Superior temporal gyrus (tissue), 1 donor: ENCODE data around the gene ANAPC5.
A peak's percentile ranks its signal among the peaks of the same experiment; 100 is the strongest.
"Not testable (repeated sequence)": the region's sequence is repeated elsewhere in the genome, so short reads cannot be mapped to it uniquely, and the experiment has no call there.

Experiments
- DNase-seq: peaks from one replicate; pipeline ENCODE4 v3.0.0-alpha.2; 2016; ENCODE audit errors: extremely low spot score

Gene ANAPC5

GRCh38 chr12:121284551-121285390, 67.4 kb downstream of the ANAPC5 start:
- DNase-seq: no peak

GRCh38 chr12:121283841-121284240, 68.4 kb downstream of the ANAPC5 start:
- DNase-seq: no peak

- no peak for DNase-seq
Observed at GRCh38 chr12:121283388-121283787, 68.8 kb downstream of the ANAPC5 start.

- not testable (repeated sequence) for DNase-seq
Observed at GRCh38 chr12:121282910-121283309, 69.3 kb downstream of the ANAPC5 start.

GRCh38 chr12:121282072-121282742, 70.0 kb downstream of the ANAPC5 start:
- no peak for DNase-seq

GRCh38 chr12:121281116-121281515, 71.1 kb downstream of the ANAPC5 start:
- not testable (repeated sequence) for DNase-seq

- not testable (repeated sequence) for DNase-seq
Observed at GRCh38 chr12:121280531-121280930, 71.7 kb downstream of the ANAPC5 start.

- DNase-seq: peak; percentile 61
Observed at GRCh38 chr12:121279507-121279915, 72.7 kb downstream of the ANAPC5 start.

GRCh38 chr12:121279071-121279375, 73.2 kb downstream of the ANAPC5 start:
- DNase-seq: peak; percentile 10

- DNase-seq: no peak
Observed at GRCh38 chr12:121278169-121279070, 73.8 kb downstream of the ANAPC5 start.

- no peak for DNase-seq
Observed at GRCh38 chr12:121277374-121277759, 74.8 kb downstream of the ANAPC5 start.

- no peak for DNase-seq
Observed at GRCh38 chr12:121274036-121274763, 78.0 kb downstream of the ANAPC5 start.

GRCh38 chr12:121273364-121273896, 78.8 kb downstream of the ANAPC5 start:
- no peak for DNase-seq

GRCh38 chr12:121267822-121268221, 84.4 kb downstream of the ANAPC5 start:
- no peak for DNase-seq

GRCh38 chr12:121264951-121265515, 87.2 kb downstream of the ANAPC5 start:
- no peak for DNase-seq

- DNase-seq: no peak
Observed at GRCh38 chr12:121264135-121264534, 88.1 kb downstream of the ANAPC5 start.

GRCh38 chr12:121263206-121263935, 88.8 kb downstream of the ANAPC5 start:
- no peak for DNase-seq

- no peak for DNase-seq
Observed at GRCh38 chr12:121261398-121261797, 90.8 kb downstream of the ANAPC5 start.

GRCh38 chr12:121260091-121260490, 92.1 kb downstream of the ANAPC5 start:
- no peak for DNase-seq

GRCh38 chr12:121259074-121259473, 93.1 kb downstream of the ANAPC5 start:
- no peak for DNase-seq
